GM21528 (cell line): ENCODE results near the gene IFFO2.

Experiments used
- ATAC-seq: cut with Tn5 transposase; IDR thresholded peaks from one replicate; pipeline ENCODE4 v1.9.1; 2021; ENCODE audit warnings: mild to moderate bottlenecking, moderate library complexity; ENCODE audit not compliant: unreplicated experiment, low FRiP score

IFFO2 gene

DNA sequence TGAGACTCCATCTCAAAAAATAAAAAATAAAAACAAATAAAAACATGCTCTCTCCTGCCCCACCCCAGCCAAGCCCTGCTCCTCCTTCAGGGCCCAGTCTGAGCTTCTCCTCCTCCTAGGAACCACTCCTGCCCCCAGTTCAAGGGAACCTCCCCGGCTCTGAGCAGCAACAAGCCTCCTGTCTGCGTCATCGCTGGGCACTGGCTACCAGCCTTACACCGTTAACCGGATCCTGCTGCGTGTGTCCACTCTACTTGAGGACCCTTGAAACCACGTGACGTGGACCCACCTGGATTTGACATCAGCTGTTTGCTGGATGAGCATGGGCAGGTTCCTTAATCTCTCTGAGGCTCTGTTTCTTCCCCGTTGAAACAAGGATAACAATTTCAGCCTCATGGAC lies 95.4 kb downstream of the IFFO2 start:
- no peak for ATAC-seq

DNA sequence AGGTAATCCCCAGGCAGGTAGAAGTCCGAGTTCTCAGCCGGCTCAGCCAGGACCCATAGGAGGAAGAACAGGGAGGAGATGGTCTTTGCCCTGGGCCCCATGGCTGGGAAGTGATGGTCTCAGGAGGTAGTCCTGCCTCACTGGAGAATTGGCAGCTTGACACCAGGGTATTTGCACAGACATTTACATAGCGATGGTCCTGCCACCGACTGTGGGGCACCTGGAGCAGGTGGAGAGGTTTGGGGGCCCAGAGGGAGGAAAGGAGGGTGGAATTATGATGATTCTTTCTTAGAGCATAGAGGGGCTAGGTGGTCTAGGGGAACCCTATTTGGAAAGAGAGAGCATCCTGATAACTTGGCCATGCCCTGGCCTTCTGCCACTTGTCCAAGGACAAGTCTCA lies 96.9 kb downstream of the IFFO2 start, which contains the start of gene TAS1R2:
TAS1R2 (minus strand) TSS at position 101 of the 400 bp plus-strand sequence; CDS start at position 101, 0 bp downstream.
- no peak for ATAC-seq

DNA sequence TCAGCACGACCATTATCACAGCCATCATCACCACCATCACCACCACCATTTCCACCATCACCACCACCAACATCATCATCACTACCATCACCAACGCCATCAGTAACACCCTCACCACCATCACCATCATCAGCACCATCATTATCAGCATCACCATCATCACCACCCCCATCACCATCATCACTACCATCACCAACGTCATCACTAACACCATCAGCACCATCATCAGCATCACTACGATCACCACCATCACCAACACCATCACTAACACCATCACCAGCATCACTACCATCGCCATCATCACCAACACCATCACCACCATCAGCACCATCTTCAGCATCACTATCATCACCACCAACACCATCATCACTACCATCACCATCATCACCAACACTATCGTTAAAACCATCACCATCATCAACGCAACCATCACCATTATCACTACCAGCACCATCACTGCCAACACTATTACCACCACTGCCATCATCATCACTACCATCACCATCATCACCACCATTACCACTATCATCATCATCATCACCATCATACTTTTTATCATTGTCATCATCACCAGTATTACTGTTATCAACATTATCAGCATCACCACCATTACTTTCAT lies 98.3 kb downstream of the IFFO2 start:
- no peak for ATAC-seq

DNA sequence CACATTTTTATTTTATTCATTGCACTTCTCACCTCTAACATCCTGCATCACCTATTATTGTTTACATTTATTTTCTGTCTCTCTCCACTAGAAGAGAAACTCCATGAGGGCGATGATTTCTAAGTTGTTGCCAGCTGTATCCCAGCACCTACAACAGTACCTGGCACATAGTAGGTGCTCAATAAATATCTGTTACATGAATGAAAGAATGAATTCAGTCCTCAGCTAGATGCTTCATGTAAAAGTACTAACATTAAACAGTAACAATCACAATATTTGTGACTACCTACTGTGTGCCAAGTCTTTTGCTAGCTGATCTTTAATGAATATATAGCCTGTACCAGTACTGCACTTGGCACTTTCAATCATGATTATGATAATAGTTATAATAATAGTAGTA lies 100.0 kb downstream of the IFFO2 start:
- no peak for ATAC-seq

DNA sequence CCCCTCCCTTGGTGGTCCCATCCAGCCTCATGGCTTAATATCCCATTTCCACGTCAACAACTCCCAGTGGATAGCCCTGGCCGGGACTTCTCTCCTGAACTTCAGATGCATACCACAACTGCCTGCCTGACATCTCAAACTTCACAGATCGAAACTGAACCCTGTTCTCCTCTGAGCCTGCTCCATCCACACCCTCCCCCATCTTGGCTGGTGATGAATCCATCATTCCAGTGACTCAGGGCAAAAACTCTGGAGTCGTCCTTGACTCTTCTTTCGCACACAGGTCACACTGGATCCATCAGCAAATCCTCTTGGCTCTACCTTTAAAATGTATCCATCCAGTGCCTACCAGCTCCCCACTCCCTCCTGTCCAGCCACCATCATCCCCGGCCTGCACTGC lies 100.9 kb downstream of the IFFO2 start:
- no peak for ATAC-seq

DNA sequence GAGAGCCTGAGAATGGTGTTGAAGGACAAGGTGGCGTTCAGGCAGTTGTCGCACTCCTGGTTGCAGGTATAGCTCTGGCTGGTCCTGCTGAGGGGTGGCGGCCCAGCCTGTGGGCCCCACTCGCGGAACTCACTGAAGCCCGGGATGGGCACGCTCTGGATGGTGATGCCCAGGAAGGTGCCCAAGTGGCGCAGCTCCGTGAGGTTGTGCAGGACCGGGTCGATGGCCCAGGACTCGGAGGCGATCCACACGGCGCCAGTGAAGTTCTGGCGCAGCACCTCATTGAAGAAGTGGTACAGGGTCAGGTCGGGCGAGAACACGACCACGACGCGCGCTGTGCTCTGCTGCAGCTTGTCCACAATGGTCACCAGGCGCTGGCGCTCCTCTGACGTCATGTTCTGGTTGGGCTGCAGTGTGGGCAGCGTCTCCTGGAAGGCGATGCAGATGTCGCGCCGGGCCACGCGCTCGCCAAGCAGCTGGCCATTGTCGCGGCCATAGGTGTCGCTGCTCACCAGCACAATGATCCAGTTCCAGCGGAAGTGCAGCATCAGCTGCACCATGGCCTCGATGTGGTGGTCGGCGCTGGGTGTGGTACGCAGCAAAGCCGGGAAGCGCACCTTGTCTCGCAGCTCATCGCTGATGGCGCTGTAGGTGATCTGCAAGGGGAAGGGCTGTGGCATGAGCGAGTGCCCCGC lies 102.0 kb downstream of the IFFO2 start:
- ATAC-seq, result no peak
